Stimulated activated CD4-positive, alpha-beta T cell treated with anti-CD3 and anti-CD28 coated beads, Interleukin-4, amount 100 ng/mL, for 48 hours (primary cell): ENCODE measurements around the gene ZNF606.

Experiments
- DNase-seq, 2 donors: peaks; one replicate each; pipeline ENCODE4 v3.0.0-alpha.2; 2020; ENCODE audit warnings: low read depth in 2 of 2

ZNF606 gene

GRCh38 chr19:57934820-57935665 is 67.6 kb downstream of the ZNF606 start, which contains the start of gene ZNF418:
ZNF418 (minus strand) TSS chr19:57935402; CDS start chr19:57933822, 1,580 bp downstream.
- peak; percentile 3 to 11 for DNase-seq

GRCh38 chr19:57927587-57927986 is 75.0 kb downstream of the ZNF606 start:
- no peak for DNase-seq
